Measurements from ENCODE around the gene NTRK3.

- TF ChIP-seq RARB (CRISPR knock-in tag; IDR thresholded peaks at IDR 0.05) (no peak), ZNF8 (CRISPR knock-in tag; IDR thresholded peaks at IDR 0.05) (no peak), PATZ1 (CRISPR knock-in tag; IDR thresholded peaks at IDR 0.05; ENCODE audit: borderline replicate concordance) (no peak), GLIS3 (CRISPR knock-in tag; IDR thresholded peaks at IDR 0.05) (no peak), ARNTL (CRISPR knock-in tag; IDR thresholded peaks at IDR 0.05; ENCODE audit: borderline replicate concordance, low read depth) (no peak), CREB5 (CRISPR knock-in tag; IDR thresholded peaks at IDR 0.05; ENCODE audit: low read depth) (no peak), ZFP30 (CRISPR knock-in tag; IDR thresholded peaks at IDR 0.05) (no peak), TCF4 (CRISPR knock-in tag; IDR thresholded peaks at IDR 0.05; ENCODE audit: borderline replicate concordance) (no peak)
Measured at GRCh38 chr15:88239594-88239993, 16.9 kb downstream of the NTRK3 start.

Data from SK-N-SH treated with all-trans-retinoic acid at 6 μM for 48 hours (cell line).